Mammary epithelial cell (primary cell): ENCODE results near the gene LMLN.
"Not testable (repeated sequence)": the region's sequence is repeated elsewhere in the genome, so short reads cannot be mapped to it uniquely, and the experiment has no call there.

Experiments
- EZH2 ChIP-seq: IDR thresholded peaks from 2 replicates; pipeline ENCODE4 v1.6.1; 2012; ENCODE audit warnings: low read length, inconsistent platforms, borderline replicate concordance
- TF ChIP-seq, protein P1 (sequence below), 2 donors: IDR thresholded peaks in 1 of 2; conservative IDR thresholded peaks in 1 of 2; 2 replicates each; pipeline ENCODE4 v1.5.1; 2011 to 2012; ENCODE audit warnings: inconsistent platforms in 2 of 2, low read length in 2 of 2, mild to moderate bottlenecking in 2 of 2, control low read depth in 1 of 2, low read depth in 1 of 2; ENCODE audit not compliant: insufficient read depth in 1 of 2; ENCODE audit errors: extremely low read depth in 1 of 2

DNA sequence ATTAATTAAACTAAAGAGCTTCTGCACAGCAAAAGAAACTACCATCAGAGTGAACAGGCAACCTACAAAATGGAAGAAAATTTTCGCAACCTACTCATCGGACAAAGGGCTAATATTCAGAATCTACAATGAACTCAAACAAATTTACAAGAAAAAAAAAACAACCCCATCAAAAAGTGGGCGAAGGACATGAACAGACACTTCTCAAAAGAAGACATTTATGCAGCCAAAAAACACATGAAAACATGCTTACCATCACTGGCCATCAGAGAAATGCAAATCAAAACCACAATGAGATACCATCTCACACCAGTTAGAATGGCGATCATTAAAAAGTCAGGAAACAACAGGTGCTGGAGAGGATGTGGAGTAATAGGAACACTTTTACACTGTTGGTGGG lies 122.2 kb downstream of the LMLN start:
- TF ChIP-seq, protein P1, sequence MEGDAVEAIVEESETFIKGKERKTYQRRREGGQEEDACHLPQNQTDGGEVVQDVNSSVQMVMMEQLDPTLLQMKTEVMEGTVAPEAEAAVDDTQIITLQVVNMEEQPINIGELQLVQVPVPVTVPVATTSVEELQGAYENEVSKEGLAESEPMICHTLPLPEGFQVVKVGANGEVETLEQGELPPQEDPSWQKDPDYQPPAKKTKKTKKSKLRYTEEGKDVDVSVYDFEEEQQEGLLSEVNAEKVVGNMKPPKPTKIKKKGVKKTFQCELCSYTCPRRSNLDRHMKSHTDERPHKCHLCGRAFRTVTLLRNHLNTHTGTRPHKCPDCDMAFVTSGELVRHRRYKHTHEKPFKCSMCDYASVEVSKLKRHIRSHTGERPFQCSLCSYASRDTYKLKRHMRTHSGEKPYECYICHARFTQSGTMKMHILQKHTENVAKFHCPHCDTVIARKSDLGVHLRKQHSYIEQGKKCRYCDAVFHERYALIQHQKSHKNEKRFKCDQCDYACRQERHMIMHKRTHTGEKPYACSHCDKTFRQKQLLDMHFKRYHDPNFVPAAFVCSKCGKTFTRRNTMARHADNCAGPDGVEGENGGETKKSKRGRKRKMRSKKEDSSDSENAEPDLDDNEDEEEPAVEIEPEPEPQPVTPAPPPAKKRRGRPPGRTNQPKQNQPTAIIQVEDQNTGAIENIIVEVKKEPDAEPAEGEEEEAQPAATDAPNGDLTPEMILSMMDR (conservative IDR thresholded peaks at IDR 0.05 in 1 of 2, IDR thresholded peaks at IDR 0.05 in 1 of 2; ENCODE audit: extremely low read depth in 1 of 2, insufficient read depth in 1 of 2, low read depth in 1 of 2, low read length in 2 of 2): not testable (repeated sequence)
- TF ChIP-seq EZH2: not testable (repeated sequence)
